ENCODE measurements around the gene CRTAP. TPM values are rescaled to one million over a fixed set of nuclear protein-coding genes. Genes with fewer than 3 reads are reported as not detected.

CRTAP gene
- total RNA-seq, 1 experiment from 2014 or later = 104 TPM

- Histone ChIP-seq H3K4me2 (ENCODE audit: low read length) (no peak overlapping the region), H3K9ac (ENCODE audit: low read length) (no peak overlapping the region), H3K36me3 (ENCODE audit: control insufficient read depth in 1 of 2, insufficient read depth in 2 of 2, low read length in 2 of 2) (no peaks in the 10 kb centered on the region), H3K9me2 (ENCODE audit: insufficient read depth) (no peaks in the 10 kb centered on the region), H3K4me1 (ENCODE audit: control insufficient read depth in 1 of 2, insufficient read depth in 2 of 2, low read length in 2 of 2) (no peaks in the 10 kb centered on the region), H4K20me1 (ENCODE audit: insufficient read depth) (no peaks in the 10 kb centered on the region), H3K4me3 (replicated peaks in 1 of 2; ENCODE audit: low read depth in 1 of 2, low read length in 2 of 2) (no peak overlapping the region), H3K79me2 (ENCODE audit: insufficient read depth, low read length) (no peaks in the 10 kb centered on the region), H3K9me3 (ENCODE audit: control insufficient read depth in 1 of 2, insufficient read depth in 1 of 2, low read depth in 1 of 2, low read length in 2 of 2) (no peaks in the 10 kb centered on the region), H3K27me3 (ENCODE audit: insufficient read depth, low read length) (no peaks in the 10 kb centered on the region), H2AFZ (ENCODE audit: low read depth, low read length, poor library complexity, severe bottlenecking) (no peak overlapping the region), H3K27ac (ENCODE audit: low read depth, low read length) (no peak overlapping the region)
- ChIA-PET POLR2A (no interaction called here), CTCF (no interaction called here), RAD21 (ENCODE audit: low non-redundant PET in 1 of 2, low total read pairs in 2 of 2, uncharacterized antibody in 2 of 2, unreplicated experiment in 2 of 2) (no interaction called here)
- intact Hi-C loops (cut with micrococcal nuclease) = no loop called here
- no peak for TF ChIP-seq FOSL1 (IDR thresholded peaks at IDR 0.05; ENCODE audit: low read depth)
- no peak for TF ChIP-seq RAD21 (IDR thresholded peaks at IDR 0.05; ENCODE audit: low read depth)
- no peak for TF ChIP-seq REST (IDR thresholded peaks at IDR 0.05; ENCODE audit: low read depth)
- no peak for TF ChIP-seq YY1 (IDR thresholded peaks at IDR 0.05; ENCODE audit: extremely low read depth, insufficient replicate concordance, low read depth, low read length)
- no peak for TF ChIP-seq CEBPB (IDR thresholded peaks at IDR 0.05; ENCODE audit: low read depth)
- no peak for TF ChIP-seq CTCF (IDR thresholded peaks at IDR 0.05 in 2 of 3, conservative IDR thresholded peaks at IDR 0.05 in 1 of 3; ENCODE audit: borderline replicate concordance in 1 of 3, insufficient read depth in 1 of 3, low read depth in 2 of 3, low read length in 2 of 3)
- TF ChIP-seq SP1 (IDR thresholded peaks at IDR 0.05; ENCODE audit: low read depth) = no peak
- TF ChIP-seq SIN3A (IDR thresholded peaks at IDR 0.05; ENCODE audit: low read depth) = no peak
- no peak for TF ChIP-seq POLR2AphosphoS5 (IDR thresholded peaks at IDR 0.05; ENCODE audit: low read depth, low read length)
- ATAC-seq (no peak), DNase-seq (ENCODE audit: low read depth, low spot score) (no peak)
- no TSS peak for BruUV-seq (replicated peaks)
Observed at GRCh38 chr3:33103480-33103879, 10.3 kb upstream of the CRTAP start.
